Astrocyte (in vitro differentiated cells and primary cell): ENCODE data around the gene SOBP.

Experiments
- CTCF ChIP-seq: IDR thresholded peaks from 2 replicates; pipeline ENCODE4 v1.5.1; 2011; ENCODE audit warnings: low read depth, mild to moderate bottlenecking, inconsistent platforms, low read length, moderate library complexity; ENCODE audit not compliant: insufficient read depth
- EZH2 ChIP-seq: IDR thresholded peaks from 2 replicates; pipeline ENCODE4 v1.6.1; 2012; ENCODE audit warnings: mild to moderate bottlenecking, low read length, inconsistent platforms; ENCODE audit not compliant: insufficient read depth

GRCh38 chr6:107488875-107489635, 862 bp upstream of the SOBP start:
- no peak for TF ChIP-seq CTCF
- TF ChIP-seq EZH2 = peak; percentile 65
